ENCODE results near the gene MYH9.
A peak's percentile ranks its signal among the peaks of the same experiment; 100 is the strongest.

Gene MYH9

DNA sequence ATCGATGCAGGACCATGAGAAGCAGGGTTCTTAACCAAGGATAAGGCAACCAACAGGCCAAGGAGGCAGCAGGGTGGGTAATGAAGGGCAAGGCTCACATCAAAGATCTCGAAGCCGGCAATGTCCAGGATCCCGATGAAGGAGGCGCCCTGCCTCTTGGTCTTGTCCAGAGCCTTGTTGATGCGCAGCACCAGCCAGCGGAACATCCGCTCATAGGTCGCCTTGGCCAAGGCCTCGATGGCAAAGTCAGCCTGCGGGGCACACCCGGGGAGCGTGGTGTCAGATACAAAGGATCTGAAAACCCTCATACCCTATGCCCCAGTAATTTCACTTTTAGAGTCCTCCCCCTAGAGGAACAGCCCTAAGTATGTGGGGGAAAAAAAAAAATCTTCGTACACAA lies 71.3 kb downstream of the MYH9 start:
- no peak for DNase-seq (ENCODE audit: low spot score)

DNA sequence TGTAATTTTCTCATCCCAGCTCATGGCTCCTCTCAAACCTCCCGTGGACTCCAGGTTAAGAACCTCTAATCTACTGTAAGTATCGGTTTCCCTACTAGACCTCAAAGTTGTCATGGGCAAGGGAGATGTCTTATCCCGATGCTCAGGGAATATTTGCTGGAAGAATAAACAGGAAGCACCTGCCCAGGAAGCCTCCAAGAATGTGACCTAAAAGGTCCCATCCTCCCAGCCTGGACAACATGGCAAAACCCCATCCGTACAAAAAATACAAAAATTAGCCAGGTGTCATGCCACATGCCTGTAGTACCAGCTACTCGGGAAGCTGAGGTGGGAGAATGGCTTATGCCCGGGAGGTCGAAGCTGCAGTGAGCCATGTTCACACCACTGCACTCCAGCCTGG lies 72.4 kb downstream of the MYH9 start:
- DNase-seq (ENCODE audit: low spot score), result no peak

DNA sequence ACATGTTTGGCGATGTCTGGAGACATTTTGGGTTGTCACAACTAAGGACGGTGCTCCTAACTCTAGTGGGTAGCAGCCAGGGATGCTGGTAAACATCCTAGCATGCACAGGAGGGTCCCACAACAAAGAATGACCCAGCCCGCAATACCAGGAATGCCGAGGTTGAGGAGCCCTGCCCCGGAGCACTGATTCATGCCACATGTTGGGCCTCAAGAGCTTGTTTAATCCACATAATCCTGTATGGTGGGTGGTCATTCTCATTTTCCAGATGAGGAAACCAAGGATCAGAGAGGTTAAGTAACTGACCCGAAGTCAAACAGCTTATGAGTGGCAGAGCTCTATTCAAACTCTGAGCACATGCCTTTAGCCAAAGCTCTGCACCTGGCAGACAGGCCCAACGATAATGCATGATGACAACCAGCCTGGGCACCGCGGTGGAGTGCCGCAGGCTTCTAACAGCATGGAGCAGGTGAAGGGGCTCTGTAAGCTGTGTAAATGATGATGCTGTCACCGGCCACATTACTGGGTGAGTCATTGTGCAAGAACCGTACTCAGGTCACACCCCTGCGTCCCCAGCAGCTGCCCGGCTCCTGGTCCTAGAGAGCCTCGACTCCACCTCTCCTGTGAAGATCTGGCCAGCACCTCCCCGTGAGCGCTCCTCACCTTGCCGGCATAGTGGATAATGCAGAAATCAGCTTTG lies 76.2 kb downstream of the MYH9 start:
- DNase-seq (ENCODE audit: low spot score), result no peak

DNA sequence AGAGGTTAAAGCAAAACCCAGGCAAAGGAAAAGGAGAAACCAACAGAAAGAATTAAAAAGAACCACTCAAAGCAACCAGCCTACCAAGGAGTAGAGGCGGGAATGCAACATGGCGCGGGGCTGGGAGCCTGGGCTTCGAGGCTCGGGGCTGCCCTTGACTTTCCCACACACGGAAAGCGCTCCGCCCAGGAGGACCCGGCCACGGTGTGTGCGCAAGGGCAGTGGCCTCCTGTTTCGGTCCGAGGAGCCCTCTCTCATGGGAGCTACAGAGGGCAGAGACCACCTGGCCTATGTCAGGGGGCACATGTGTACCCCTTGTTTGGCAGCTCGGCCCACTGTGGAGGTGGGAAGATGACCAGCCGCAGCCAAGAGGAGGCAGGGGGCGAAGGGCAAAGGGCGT lies 78.9 kb downstream of the MYH9 start:
- DNase-seq (ENCODE audit: low spot score), result no peak

GRCh38 chr22:36306227-36306626 lies 81.5 kb downstream of the MYH9 start:
- no peak for DNase-seq (ENCODE audit: low spot score)

DNA sequence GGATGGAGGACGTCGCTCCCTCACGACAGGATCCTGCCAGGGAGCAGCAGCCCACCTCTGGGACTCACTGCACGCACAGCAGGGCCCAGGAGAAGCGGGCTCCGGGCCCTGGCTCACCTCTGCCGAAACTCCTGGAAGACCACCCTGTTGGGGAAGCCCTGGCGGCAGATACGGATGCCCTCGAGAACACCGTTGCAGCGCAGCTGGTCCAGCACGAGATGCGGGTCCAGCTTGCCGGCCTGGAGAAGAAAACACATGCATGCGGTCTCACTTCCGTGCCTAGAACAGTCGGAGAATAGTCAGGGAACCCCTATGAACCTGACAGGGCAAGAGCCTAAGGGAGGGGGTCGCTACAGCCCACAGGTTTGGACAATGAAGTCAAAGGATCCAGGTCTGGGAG lies 82.0 kb downstream of the MYH9 start:
- DNase-seq (ENCODE audit: low spot score), result no peak

DNA sequence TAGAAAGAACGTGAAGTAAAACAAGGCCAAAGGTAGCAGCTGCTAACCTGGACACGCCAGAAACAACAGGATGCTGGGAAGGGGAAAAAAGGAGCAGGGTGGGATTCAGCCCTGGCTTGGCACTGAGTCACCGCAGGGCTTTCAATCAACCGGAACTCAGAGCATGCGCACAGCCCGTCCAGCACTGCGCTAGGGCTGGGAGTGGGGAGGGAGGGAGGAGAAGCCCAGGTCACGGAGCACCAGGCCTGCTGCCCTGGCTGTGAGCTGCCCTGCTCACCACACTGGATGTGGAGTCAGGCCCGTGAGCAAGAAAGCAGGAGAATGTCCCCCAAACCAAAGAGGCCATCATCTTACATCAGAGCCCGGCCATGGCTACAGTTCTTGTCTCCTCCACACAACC lies 83.3 kb downstream of the MYH9 start:
- no peak for DNase-seq (ENCODE audit: low spot score)

DNA sequence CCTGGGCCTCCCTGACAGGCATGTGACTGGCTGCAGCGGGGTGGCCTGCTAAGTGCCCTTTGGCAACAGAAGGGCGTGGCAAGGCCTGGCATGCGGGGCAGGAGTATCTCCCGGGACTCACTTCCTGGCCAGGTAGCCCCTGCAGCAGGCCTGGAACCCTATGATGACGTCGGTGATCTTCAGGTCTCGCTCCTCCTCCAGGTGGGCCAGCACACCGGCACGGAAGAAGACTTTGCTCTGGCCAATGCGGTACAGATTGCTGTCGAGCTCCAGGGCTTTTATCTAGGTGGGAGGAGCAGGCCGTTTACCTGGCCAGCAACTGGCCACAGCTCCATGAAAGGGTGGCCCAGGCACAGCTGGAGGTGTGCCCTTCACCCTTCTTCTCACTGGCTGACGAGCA lies 83.9 kb downstream of the MYH9 start:
- DNase-seq (ENCODE audit: low spot score), result no peak

GRCh38 chr22:36303115-36303467 lies 84.7 kb downstream of the MYH9 start:
- DNase-seq (ENCODE audit: low spot score), result no peak

- no peak for DNase-seq (ENCODE audit: low spot score)
Observed at GRCh38 chr22:36302439-36303114, 85.2 kb downstream of the MYH9 start.

GRCh38 chr22:36301851-36302250 lies 85.9 kb downstream of the MYH9 start:
- DNase-seq (ENCODE audit: low spot score), result no peak

DNA sequence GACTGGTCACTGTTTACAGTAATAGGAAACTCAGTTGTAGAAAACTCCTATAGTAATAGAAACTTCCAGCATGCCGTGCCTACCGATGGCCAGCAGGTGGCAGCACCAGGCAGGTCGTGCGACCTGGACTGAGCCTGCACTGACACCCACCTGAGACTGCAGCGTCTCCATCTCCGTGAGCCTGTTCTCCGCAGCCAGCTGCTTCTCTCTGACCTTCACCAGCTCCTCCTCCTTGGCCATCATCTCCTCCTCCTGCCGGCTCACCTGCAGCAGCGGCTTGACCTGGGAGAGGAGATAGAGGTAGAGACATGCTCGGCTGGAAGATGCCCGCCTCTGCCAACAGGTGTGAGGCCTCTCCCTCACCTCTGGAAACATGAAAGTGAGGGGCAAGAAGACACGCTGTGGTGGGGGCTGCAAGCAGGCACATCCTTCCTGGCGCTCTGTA lies 86.4 kb downstream of the MYH9 start:
- peak; percentile 43 for DNase-seq (ENCODE audit: low spot score)

DNA sequence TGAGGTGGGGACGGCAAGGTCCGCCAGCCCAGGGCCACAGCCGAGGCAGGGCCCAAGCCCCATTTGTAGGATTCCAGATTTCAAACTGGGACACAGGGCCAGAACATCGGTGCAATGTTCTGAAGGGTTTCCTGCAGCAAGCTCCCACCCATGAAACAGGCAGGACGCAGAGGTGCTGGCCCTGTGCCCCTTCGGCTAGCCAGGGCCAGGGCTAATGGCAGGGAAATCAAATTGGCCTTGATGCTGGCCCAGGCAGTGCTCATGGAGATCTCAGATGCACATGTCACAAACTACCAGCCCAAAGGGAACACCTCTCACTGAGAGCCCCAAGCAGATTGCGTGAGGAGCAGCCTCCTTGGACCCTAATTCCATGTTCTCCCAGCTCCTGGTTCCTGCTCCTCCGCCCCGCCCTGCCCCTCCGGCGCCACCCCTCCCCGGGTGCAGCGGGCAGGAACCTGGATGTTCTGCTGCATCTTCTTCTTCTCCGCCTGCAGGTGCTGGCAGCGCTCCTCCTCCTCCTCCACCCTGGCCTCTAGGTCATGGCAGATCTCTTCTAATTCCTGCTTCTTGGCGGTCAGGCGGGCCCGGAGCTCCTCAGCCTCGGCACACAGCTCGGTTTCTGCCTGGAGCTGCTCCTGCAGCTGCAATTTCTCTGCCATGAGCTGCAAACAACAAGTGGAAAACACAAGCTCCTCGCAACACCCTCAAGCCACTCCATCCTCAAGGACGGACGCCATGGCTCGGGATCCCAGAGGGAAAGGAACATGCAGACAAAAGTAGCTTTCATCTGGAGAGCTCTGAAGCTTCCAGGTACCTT lies 87.2 kb downstream of the MYH9 start:
- DNase-seq (ENCODE audit: low spot score), result no peak

DNA sequence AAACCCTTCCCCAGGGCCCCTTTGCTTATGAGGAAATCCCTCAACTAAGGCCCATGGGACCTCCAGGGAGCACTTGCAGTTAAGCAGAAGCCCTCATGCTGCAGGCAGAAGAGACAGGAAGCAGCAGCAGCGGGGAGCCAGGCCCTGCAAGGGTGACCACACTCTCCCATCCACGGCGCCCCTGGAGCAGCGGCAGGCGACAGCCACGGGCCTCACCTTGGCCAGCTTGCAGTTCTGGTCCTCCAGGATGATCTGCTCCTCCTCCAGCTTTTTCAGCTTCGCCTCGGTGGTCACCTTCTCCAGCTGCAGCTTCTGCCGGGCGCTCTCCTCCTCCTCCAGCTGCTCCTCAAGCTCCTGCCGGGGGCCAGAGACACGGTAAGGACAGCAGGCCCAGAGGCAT lies 87.9 kb downstream of the MYH9 start:
- DNase-seq (ENCODE audit: low spot score), result no peak

- DNase-seq (ENCODE audit: low spot score), result no peak
Observed at GRCh38 chr22:36299295-36299694, 88.5 kb downstream of the MYH9 start.

DNA sequence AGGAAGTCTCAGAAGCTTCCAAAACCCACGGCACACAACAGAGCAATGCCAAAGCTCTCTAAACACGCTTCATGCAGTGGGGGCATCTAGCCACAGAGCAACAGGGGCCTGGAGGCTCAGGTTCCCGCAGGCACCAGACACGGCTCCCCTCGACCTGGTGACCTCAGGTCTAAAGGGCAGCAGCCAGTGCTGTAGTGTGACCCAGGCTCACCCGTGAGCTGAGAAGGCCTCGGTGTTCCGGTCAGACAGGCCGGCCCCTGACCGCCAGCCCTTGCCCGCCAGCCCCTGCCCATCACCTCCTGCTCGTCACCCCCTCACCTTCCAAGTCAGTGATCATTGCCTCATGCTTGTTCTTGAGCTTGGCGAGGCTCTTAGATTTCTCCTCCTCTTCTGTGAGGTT lies 89.2 kb downstream of the MYH9 start:
- no peak for DNase-seq (ENCODE audit: low spot score)

- DNase-seq (ENCODE audit: low spot score), result no peak
Observed at GRCh38 chr22:36298118-36298517, 89.6 kb downstream of the MYH9 start.

GRCh38 chr22:36297568-36297967 lies 90.2 kb downstream of the MYH9 start:
- DNase-seq (ENCODE audit: low spot score), result no peak

- DNase-seq (ENCODE audit: low spot score), result no peak
Observed at GRCh38 chr22:36296690-36297089, 91.1 kb downstream of the MYH9 start.

GRCh38 chr22:36295247-36295646 lies 92.5 kb downstream of the MYH9 start:
- DNase-seq (ENCODE audit: low spot score), result no peak

- DNase-seq (ENCODE audit: low spot score), result no peak
Observed at GRCh38 chr22:36294801-36295200, 93.0 kb downstream of the MYH9 start.

- no peak for DNase-seq (ENCODE audit: low spot score)
Observed at GRCh38 chr22:36294293-36294620, 93.5 kb downstream of the MYH9 start.

- DNase-seq (ENCODE audit: low spot score), result no peak
Observed at GRCh38 chr22:36293606-36294292, 94.0 kb downstream of the MYH9 start.

Data from pons (tissue), 1 donor.